Peyer's patch (tissue), 4 donors: Measurements from ENCODE around the gene SEMA6B.

Source experiments
- CTCF ChIP-seq, 6 experiments: fragments of 450-650 bp in 4 of 6; fragments of 200-600 bp in 2 of 6; sonication (generic) in 1 of 6; IDR thresholded peaks; one replicate each; pipeline ENCODE4 v1.5.1; 2017 to 2019; ENCODE audit warnings: antibody characterized with exemption in 6 of 6, mild to moderate bottlenecking in 3 of 6, moderate library complexity in 1 of 6
- POLR2A ChIP-seq, 2 donors: fragments of 450-650 bp; IDR thresholded peaks; one replicate each; pipeline ENCODE4 v1.5.1; 2017; ENCODE audit warnings: antibody characterized with exemption in 2 of 2, mild to moderate bottlenecking in 2 of 2, moderate library complexity in 2 of 2

- TF ChIP-seq POLR2A (IDR thresholded peaks at IDR 0.05), result no peak
- no peak for TF ChIP-seq CTCF (IDR thresholded peaks at IDR 0.05)
These were observed 33.9 kb upstream of the SEMA6B start for GRCh38 chr19:4593409-4593851.
